HG03432 (cell line): ENCODE data around the gene LHFPL2.
"Not testable (repeated sequence)": the region's sequence is repeated elsewhere in the genome, so short reads cannot be mapped to it uniquely, and the experiment has no call there.

ENCODE experiments used
- ATAC-seq: cut with Tn5 transposase; IDR thresholded peaks from one replicate; pipeline ENCODE4 v1.9.1; 2021; ENCODE audit warnings: mild to moderate bottlenecking, moderate library complexity; ENCODE audit not compliant: unreplicated experiment

The LHFPL2 gene, protein sequence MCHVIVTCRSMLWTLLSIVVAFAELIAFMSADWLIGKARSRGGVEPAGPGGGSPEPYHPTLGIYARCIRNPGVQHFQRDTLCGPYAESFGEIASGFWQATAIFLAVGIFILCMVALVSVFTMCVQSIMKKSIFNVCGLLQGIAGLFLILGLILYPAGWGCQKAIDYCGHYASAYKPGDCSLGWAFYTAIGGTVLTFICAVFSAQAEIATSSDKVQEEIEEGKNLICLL

GRCh38 chr5:78648359-78649210, at the start of gene LHFPL2:
TSS of gene LHFPL2 (minus strand) at chr5:78648772. CDS start at chr5:78510213, 138,559 bp downstream.
- ATAC-seq: peak; percentile 61

DNA sequence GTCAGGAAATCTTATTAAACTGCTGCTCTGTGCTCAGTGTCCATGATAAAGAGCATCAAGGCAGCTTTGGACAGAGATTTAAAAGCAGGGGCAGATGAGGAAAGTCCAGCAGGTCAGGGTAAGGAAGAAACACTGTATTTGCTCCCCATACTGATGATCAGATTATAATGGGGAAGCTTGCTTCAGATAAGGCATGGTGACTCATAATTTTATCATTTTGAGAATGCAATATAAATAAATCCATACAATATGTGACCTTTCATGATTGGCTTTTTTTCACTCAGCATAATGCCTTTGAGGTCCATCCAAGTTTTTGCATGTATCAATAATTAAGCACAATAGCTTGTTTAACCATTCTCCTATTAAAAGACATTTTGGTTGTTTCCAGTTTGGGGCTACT, 48.1 kb upstream of the LHFPL2 start:
- no peak for ATAC-seq

- ATAC-seq: not testable (repeated sequence)
Observed at GRCh38 chr5:78696052-78696451, 47.5 kb upstream of the LHFPL2 start.

DNA sequence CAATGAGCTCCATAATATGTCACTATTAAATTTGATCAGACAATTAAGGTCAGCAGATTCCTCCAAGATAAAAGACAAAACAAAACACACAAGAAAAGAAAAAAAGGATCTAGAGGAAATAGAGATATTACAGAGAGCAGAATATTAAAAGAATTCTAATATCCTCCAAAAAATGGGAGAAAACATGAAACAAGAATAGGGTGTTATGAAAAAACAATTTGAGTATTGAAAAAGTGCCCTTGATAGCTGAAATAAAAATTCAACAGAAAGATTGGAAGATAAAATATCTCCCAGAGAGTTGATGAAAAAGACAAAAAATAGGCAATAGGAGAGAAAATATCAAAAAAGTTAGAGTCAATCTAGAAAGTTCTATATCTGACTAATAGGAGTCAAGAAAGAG, 44.8 kb upstream of the LHFPL2 start:
- ATAC-seq: no peak

- no peak for ATAC-seq
Observed at GRCh38 chr5:78691084-78691960, 42.8 kb upstream of the LHFPL2 start.

- ATAC-seq: no peak
Observed at GRCh38 chr5:78690253-78690972, 41.8 kb upstream of the LHFPL2 start.

DNA sequence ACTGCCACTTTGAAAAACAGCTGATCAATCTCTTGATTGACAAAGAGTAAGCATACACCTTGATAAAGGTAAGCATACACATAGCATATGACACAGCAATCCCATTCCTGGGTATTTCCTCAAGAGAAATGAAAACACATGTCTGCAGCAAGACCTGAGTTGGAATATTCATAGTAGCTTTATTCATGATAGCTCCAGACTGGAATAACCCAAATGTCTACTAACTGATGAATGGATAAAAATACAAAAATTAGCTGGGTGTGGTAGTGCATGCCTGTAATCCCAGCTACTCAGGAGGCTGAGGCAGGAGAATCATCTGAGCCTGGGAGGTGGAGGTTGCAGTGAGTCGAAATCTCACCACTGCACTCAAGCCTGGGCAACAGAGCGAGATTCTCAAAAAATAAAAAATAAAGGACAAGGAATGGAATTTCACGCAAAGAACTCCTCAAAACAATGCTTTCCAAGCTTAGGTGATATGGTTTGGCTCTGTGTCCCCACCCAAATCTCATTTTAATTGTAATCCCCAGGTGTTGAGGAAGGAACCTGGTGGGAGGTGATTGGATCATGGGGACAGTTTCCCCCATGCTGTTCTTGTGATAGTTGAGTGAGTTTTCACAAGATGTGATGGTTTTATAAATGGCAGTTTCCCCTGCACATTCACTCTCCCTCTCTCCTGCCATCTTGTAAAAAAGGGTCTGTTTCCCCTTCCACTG, 41.1 kb upstream of the LHFPL2 start:
- ATAC-seq: no peak

DNA sequence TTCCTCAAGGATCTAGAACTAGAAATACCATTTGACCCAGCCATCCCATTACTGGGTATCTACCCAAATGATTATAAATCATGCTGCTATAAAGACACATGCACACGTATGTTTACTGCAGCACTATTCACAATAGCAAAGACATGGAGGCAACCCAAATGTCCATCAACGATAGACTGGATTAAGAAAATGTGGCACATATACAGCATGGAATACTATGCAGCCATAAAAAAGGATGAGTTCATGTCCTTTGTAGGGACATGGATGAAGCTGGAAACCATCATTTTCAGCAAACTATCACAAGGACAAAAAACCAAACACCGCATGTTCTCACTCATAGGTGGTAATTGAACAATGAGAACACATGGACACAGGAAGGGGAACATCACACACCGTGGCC, 38.9 kb upstream of the LHFPL2 start:
- not testable (repeated sequence) for ATAC-seq

GRCh38 chr5:78683905-78684304, 35.3 kb upstream of the LHFPL2 start:
- ATAC-seq: not testable (repeated sequence)

GRCh38 chr5:78679905-78680304, 31.3 kb upstream of the LHFPL2 start:
- ATAC-seq: no peak

- ATAC-seq: peak; percentile 47
Observed at GRCh38 chr5:78677777-78678668, 29.5 kb upstream of the LHFPL2 start.

- ATAC-seq: no peak
Observed at GRCh38 chr5:78675956-78676730, 27.6 kb upstream of the LHFPL2 start.

DNA sequence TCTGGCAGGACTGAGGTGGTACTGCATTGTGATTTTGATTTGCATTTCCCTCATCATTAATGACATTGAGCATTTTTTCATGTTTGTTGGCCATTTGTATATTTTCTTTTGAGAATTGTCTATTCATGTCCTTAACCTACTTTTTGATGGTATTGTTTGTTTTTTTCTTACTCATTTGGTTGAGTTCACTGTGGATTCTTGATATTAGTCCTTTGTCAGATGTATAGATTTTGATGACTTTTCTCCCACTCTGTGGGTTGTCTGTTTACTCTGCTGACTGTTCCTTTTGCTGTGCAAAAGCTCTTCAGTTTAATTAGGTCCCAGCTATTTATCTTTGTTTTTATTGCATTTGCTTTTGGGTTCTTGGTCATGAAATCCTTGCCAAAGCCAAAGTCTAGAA, 25.3 kb upstream of the LHFPL2 start:
- not testable (repeated sequence) for ATAC-seq

- no peak for ATAC-seq
Observed at GRCh38 chr5:78672154-78672553, 23.6 kb upstream of the LHFPL2 start.

DNA sequence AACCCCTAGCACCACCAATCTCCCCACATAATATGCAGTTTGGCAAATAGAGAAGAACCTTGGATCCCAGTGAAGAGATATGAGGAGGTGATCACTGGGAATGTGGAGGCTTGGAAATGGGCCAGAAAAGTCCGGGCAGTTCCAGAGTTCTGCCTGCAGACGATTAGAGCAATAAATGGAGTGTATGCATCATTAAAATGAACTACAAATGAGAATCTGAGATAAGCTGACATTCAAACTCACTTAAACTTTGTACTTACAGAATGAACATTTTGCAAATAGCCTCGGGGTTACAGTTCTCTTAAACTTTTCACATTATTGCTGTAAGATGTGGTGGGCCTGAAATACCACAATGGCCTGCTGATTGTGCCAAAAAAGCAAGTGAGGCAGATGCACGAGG, 23.0 kb upstream of the LHFPL2 start:
- ATAC-seq: no peak

GRCh38 chr5:78670701-78671269, 22.2 kb upstream of the LHFPL2 start:
- ATAC-seq: no peak

GRCh38 chr5:78669331-78669730, 20.8 kb upstream of the LHFPL2 start:
- no peak for ATAC-seq
